IMR-90 (cell line): ENCODE data around the gene ADAMTS17. TPM values are rescaled to one million over a fixed set of nuclear protein-coding genes. Genes with fewer than 3 reads are reported as not detected.

Source experiments
- ATAC-seq: fragments of 200-7000 bp; cut with Tn5 transposase; 2 replicates; pipeline ENCODE4 v1.9.1; 2020; ENCODE audit warnings: low read depth, mild to moderate bottlenecking, moderate library complexity
- BruUV-seq: library from RNA; stranded (reverse); fragments of 400-500 nt; replicated peaks from 2 replicates; lab custom pipeline; 2021; lab: Mats Ljungman, UMichigan
- CTCF ChIA-PET: fragments of 300-600 bp; formaldehyde crosslinking; extraction: SDS; loops from one replicate; lab custom pipeline; 2021; ENCODE audit warnings: antibody characterized with exemption; lab: Yijun Ruan, JAX
- POLR2A ChIA-PET: fragments of 300-600 bp; sonication (Branson Sonifier 250); formaldehyde crosslinking; loops from one replicate; lab custom pipeline; 2022; ENCODE audit warnings: antibody characterized with exemption; ENCODE audit not compliant: unreplicated experiment; lab: Charles Lee
- DNase-seq: peaks from one replicate; pipeline ENCODE4 v3.0.0; 2013
- H2AFZ ChIP-seq: replicated peaks from 2 replicates; pipeline ENCODE3; 2013; ENCODE audit warnings: low read length, mild to moderate bottlenecking; ENCODE audit not compliant: poor library complexity
- H2AK5ac ChIP-seq: 2 replicates; pipeline ENCODE4 v1.6.1; 2013; ENCODE audit warnings: low read depth, low read length, inconsistent platforms
- H2AK9ac ChIP-seq: replicated peaks from 2 replicates; pipeline ENCODE3; 2013; ENCODE audit warnings: mild to moderate bottlenecking, low read depth, low read length, moderate library complexity; ENCODE audit not compliant: poor library complexity
- H2BK120ac ChIP-seq: 2 replicates; pipeline ENCODE4 v1.6.1; 2013; ENCODE audit warnings: low read depth, low read length, inconsistent platforms
- H2BK15ac ChIP-seq: 3 replicates; pipeline ENCODE4 v1.6.1; 2013; ENCODE audit warnings: low read depth, low read length, inconsistent platforms
- H2BK20ac ChIP-seq: 2 replicates; pipeline ENCODE4 v1.6.1; 2013; ENCODE audit warnings: low read depth, mild to moderate bottlenecking, inconsistent platforms, low read length, moderate library complexity
- H2BK5ac ChIP-seq: 2 replicates; pipeline ENCODE4 v1.6.1; 2013; ENCODE audit warnings: mild to moderate bottlenecking, low read depth, low read length, inconsistent platforms; ENCODE audit not compliant: poor library complexity, severe bottlenecking
- H3K14ac ChIP-seq: replicated peaks from 2 replicates; pipeline ENCODE4 v1.6.1; 2013; ENCODE audit warnings: low read depth, low read length, inconsistent platforms
- H3K18ac ChIP-seq: 2 replicates; pipeline ENCODE4 v1.6.1; 2013; ENCODE audit warnings: low read depth, low read length, control low read depth
- H3K23ac ChIP-seq: 2 replicates; pipeline ENCODE4 v1.6.1; 2013; ENCODE audit warnings: low read depth, low read length, inconsistent platforms
- H3K27ac ChIP-seq: 2 replicates; pipeline ENCODE4 v1.5.1; 2013; ENCODE audit warnings: mild to moderate bottlenecking, control low read depth, low read length; ENCODE audit not compliant: insufficient read depth
- H3K27me3 ChIP-seq: 2 replicates; pipeline ENCODE4 v1.6.1; 2013; ENCODE audit warnings: low read length; ENCODE audit not compliant: control insufficient read depth, insufficient read depth
- H3K36me3 ChIP-seq: 2 replicates; pipeline ENCODE4 v1.6.1; 2013; ENCODE audit warnings: low read length, mixed read lengths; ENCODE audit not compliant: control insufficient read depth, insufficient read depth
- H3K4ac ChIP-seq: 2 replicates; pipeline ENCODE4 v1.6.1; 2013; ENCODE audit warnings: low read depth, low read length, inconsistent platforms
- H3K4me1 ChIP-seq: 2 replicates; pipeline ENCODE4 v1.6.1; 2013; ENCODE audit warnings: low read length, mixed read lengths; ENCODE audit not compliant: control insufficient read depth, insufficient read depth
- H3K4me2 ChIP-seq: 2 replicates; pipeline ENCODE4 v1.6.1; 2013; ENCODE audit warnings: low read depth, mild to moderate bottlenecking, control low read depth, low read length, moderate library complexity
- H3K4me3 ChIP-seq: 2 replicates; pipeline ENCODE4 v1.5.1; 2013; ENCODE audit warnings: low read depth, mild to moderate bottlenecking, control low read depth, low read length, moderate library complexity; ENCODE audit not compliant: insufficient read depth
- H3K56ac ChIP-seq: 2 replicates; pipeline ENCODE4 v1.6.1; 2013; ENCODE audit warnings: low read length, inconsistent platforms; ENCODE audit not compliant: insufficient read depth; ENCODE audit errors: extremely low read depth
- H3K79me1 ChIP-seq, 2 experiments: 2 replicates each; pipeline ENCODE4 v1.6.1; 2013; ENCODE audit warnings: low read length in 2 of 2, inconsistent platforms in 1 of 2, low read depth in 1 of 2
- H3K9ac ChIP-seq: 2 replicates; pipeline ENCODE4 v1.6.1; 2013; ENCODE audit warnings: low read depth, low read length, control low read depth
- H3K9me1 ChIP-seq: 2 replicates; pipeline ENCODE4 v1.6.1; 2013; ENCODE audit warnings: low read length, inconsistent platforms; ENCODE audit not compliant: insufficient read depth
- H3K9me3 ChIP-seq: 2 replicates; pipeline ENCODE4 v1.6.1; 2013; ENCODE audit warnings: low read length; ENCODE audit not compliant: control insufficient read depth, insufficient read depth
- H4K20me1 ChIP-seq: 2 replicates; pipeline ENCODE4 v1.6.1; 2013; ENCODE audit warnings: low read length, inconsistent platforms; ENCODE audit not compliant: insufficient read depth
- H4K5ac ChIP-seq: 2 replicates; pipeline ENCODE4 v1.6.1; 2013; ENCODE audit warnings: mild to moderate bottlenecking, low read depth, low read length, control low read depth
- H4K8ac ChIP-seq, 2 experiments: 2 replicates each; pipeline ENCODE4 v1.6.1; 2013; ENCODE audit warnings: low read depth in 2 of 2, low read length in 2 of 2, control low read depth in 1 of 2, inconsistent platforms in 1 of 2
- H4K91ac ChIP-seq: 2 replicates; pipeline ENCODE4 v1.6.1; 2013; ENCODE audit warnings: low read depth, low read length, inconsistent platforms; ENCODE audit not compliant: insufficient read depth
- CHD1 ChIP-seq: IDR thresholded peaks from 2 replicates; pipeline ENCODE4 v1.6.1; 2012; ENCODE audit warnings: low read depth, low read length, improper control_type of control experiment
- FOS ChIP-seq: fragments of 150-350 bp; IDR thresholded peaks from 2 replicates; pipeline ENCODE4 v1.6.1; 2016; ENCODE audit warnings: low read depth, low read length
- MAFK ChIP-seq: IDR thresholded peaks from 2 replicates; pipeline ENCODE4 v1.6.1; 2012; ENCODE audit warnings: low read depth, low read length, improper control_type of control experiment
- MXI1 ChIP-seq: IDR thresholded peaks from 2 replicates; pipeline ENCODE4 v1.6.1; 2012; ENCODE audit warnings: low read depth, mild to moderate bottlenecking, low read length, moderate library complexity, borderline replicate concordance
- RFX5 ChIP-seq: IDR thresholded peaks from 2 replicates; pipeline ENCODE4 v1.8.0; 2012; ENCODE audit warnings: low read depth, mild to moderate bottlenecking, low read length, moderate library complexity
- WGBS, 2 experiments: methylation state at CpG; one replicate each; pipeline versions ENCODE4 v1.1.5 to v1.1.7; 2013; ENCODE audit warnings: missing lambda C conversion rate in 2 of 2; ENCODE audit not compliant: insufficient read length in 1 of 2; ENCODE audit errors: extremely low coverage in 2 of 2; 5-methylcytosine and 5-hydroxymethylcytosine counted together
- dilution Hi-C: fragments of 300-500 bp; cut with HindIII; formaldehyde crosslinking; loops from one replicate; pipeline ENCODE4 v1.14.3; 2018; ENCODE audit warnings: low sequenced_read_pairs; ENCODE audit not compliant: unreplicated experiment
- in situ Hi-C: fragments of 300-500 bp; cut with MboI; formaldehyde crosslinking; loops from 3 replicates; pipeline ENCODE4 v1.14.3; 2019; ENCODE audit warnings: low sequenced_read_pairs, inconsistent platforms, mixed read lengths
- intact Hi-C: fragments of 100-400 bp; cut with micrococcal nuclease; formaldehyde crosslinking; loops from 2 replicates; pipeline ENCODE4 v1.10.0; 2022
- polyA plus RNA-seq, 3 experiments: library from polyadenylated mRNA; depleted of rRNA; stranded (reverse); fragments of >200 nt; gene quantifications; 2 replicates each; pipeline ENCODE4 v1.2.3, GENCODE V29; 2012; ENCODE audit warnings: low replicate concordance in 1 of 3
- total RNA-seq: library from RNA; depleted of rRNA; stranded (reverse); fragments of >200 nt; gene quantifications from 2 replicates; pipeline ENCODE4 v1.2.3, GENCODE V29; 2012
- TF ChIP-seq, protein P1 (sequence below): fragments of 150-350 bp; IDR thresholded peaks from 2 replicates; pipeline ENCODE4 v1.6.1; 2016; ENCODE audit warnings: low read depth, mild to moderate bottlenecking, low read length, moderate library complexity, borderline replicate concordance
- TF ChIP-seq, protein P2 (sequence below): conservative IDR thresholded peaks from 2 replicates; pipeline ENCODE4 v1.5.1; 2012; ENCODE audit warnings: mild to moderate bottlenecking, low read depth, low read length, improper control_type of control experiment
- TF ChIP-seq, protein P3 (sequence below): fragments of 150-350 bp; IDR thresholded peaks from 2 replicates; pipeline ENCODE4 v1.6.1; 2017; ENCODE audit warnings: mild to moderate bottlenecking, antibody characterized with exemption, low read length, low read depth

Gene ADAMTS17
- total and polyA plus RNA-seq, 2 of the 4 experiments (the other 2 are of a cell fraction), result 0.03 TPM; not detected in 1

DNA sequence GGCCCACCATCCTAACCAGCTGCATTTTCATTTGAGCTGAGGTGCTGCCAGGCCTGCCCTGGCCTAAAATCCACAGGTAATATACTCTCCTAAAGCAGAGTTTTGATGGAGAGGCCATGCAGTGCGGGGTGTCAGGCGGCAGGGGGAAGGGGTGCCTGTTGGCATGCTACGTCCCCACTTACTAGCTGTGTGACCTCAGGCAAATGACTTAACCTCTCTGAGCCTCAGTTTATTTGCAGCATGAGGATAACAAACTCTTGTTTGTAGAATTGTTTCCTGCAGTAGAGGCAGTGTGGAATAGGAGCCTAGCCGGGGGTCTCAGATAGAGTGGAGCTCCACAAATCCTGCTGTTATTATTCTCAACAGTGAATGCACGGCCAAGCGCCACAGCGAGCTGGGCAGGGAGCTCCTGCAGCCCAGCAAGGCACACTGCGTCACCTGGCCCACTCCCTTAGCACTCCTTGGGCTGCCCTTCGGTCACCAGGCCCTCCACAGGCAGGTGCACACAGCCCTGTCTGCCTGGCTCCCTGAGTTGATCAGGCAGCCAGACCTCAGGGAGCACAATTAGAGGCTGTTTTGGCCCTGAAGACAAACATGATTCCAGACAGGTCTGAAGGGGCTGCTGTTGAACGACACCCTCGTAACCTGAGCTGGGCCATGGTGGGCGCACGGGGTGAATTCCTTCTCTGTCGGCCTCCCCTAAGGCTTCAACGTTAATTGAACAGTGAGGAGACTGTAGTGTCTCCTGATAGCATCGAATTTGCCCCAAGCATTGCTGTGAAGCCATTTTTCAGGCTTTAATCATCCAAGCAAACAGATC, 359.7 kb downstream of the ADAMTS17 start (continued):
- TF ChIP-seq, protein P1, sequence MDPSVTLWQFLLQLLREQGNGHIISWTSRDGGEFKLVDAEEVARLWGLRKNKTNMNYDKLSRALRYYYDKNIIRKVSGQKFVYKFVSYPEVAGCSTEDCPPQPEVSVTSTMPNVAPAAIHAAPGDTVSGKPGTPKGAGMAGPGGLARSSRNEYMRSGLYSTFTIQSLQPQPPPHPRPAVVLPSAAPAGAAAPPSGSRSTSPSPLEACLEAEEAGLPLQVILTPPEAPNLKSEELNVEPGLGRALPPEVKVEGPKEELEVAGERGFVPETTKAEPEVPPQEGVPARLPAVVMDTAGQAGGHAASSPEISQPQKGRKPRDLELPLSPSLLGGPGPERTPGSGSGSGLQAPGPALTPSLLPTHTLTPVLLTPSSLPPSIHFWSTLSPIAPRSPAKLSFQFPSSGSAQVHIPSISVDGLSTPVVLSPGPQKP, result no peak

DNA sequence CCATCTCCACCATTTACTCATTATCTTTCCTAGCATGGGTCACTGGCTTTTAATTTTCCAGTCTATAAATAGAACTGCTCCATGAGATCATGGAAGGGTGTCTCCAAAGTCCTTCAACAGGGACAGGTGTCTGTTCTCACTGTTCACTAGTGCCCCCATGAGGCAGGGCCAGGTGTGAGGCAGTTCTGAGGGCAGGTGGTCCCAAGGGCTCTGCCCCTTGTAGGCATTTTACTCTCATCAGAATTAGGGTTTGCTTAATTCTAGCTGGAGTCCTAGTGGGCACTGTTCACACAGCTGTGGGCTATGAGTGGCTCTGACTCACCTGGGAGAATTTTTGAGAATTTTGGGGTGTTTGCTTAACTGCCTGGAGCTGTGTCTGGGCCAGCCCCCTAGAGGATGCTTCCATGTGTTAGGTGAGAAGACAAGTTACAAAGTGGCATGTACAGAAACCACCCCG, 360.6 kb downstream of the ADAMTS17 start:
- Histone ChIP-seq H3K56ac (no peak overlapping the region), H4K91ac (no peak overlapping the region), H2BK5ac (no peak overlapping the region), H4K20me1 (no peaks in the 10 kb centered on the region), H2AK5ac (no peak overlapping the region), H3K9me1 (no peaks in the 10 kb centered on the region), H2BK120ac (no peak overlapping the region), H4K5ac (no peak overlapping the region), H3K79me1 (no peaks in the 10 kb centered on the region), H3K14ac (no peak overlapping the region), H2AFZ (no peak overlapping the region), H3K4me1 (no peaks in the 10 kb centered on the region), H3K18ac (no peak overlapping the region), H3K4me3 (no peak overlapping the region), H2AK9ac (no peak overlapping the region), H3K27ac (no peak overlapping the region), H3K4ac (no peak overlapping the region), H3K23ac (no peak overlapping the region), H3K9me3 (peaks cover 32% of the 10 kb centered on the region), H3K27me3 (no peaks in the 10 kb centered on the region), H4K8ac (no peak overlapping the region), H3K4me2 (no peak overlapping the region), H2BK20ac (no peak overlapping the region), H3K36me3 (no peaks in the 10 kb centered on the region), H3K9ac (no peak overlapping the region), H2BK15ac (no peak overlapping the region)
- WGBS, 2 experiments, result no CpG with 5 or more reads among the region's 1 CpG
- BruUV-seq, result no TSS peak
- dilution Hi-C loops (no loop called here), in situ Hi-C loops (no loop called here), intact Hi-C loops (no loop called here)
- TF ChIP-seq, protein P2, sequence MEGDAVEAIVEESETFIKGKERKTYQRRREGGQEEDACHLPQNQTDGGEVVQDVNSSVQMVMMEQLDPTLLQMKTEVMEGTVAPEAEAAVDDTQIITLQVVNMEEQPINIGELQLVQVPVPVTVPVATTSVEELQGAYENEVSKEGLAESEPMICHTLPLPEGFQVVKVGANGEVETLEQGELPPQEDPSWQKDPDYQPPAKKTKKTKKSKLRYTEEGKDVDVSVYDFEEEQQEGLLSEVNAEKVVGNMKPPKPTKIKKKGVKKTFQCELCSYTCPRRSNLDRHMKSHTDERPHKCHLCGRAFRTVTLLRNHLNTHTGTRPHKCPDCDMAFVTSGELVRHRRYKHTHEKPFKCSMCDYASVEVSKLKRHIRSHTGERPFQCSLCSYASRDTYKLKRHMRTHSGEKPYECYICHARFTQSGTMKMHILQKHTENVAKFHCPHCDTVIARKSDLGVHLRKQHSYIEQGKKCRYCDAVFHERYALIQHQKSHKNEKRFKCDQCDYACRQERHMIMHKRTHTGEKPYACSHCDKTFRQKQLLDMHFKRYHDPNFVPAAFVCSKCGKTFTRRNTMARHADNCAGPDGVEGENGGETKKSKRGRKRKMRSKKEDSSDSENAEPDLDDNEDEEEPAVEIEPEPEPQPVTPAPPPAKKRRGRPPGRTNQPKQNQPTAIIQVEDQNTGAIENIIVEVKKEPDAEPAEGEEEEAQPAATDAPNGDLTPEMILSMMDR, result no peak
- TF ChIP-seq, protein P3, sequence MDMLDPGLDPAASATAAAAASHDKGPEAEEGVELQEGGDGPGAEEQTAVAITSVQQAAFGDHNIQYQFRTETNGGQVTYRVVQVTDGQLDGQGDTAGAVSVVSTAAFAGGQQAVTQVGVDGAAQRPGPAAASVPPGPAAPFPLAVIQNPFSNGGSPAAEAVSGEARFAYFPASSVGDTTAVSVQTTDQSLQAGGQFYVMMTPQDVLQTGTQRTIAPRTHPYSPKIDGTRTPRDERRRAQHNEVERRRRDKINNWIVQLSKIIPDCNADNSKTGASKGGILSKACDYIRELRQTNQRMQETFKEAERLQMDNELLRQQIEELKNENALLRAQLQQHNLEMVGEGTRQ, result no peak
- TF ChIP-seq RFX5, result no peak
- TF ChIP-seq CHD1, result no peak
- TF ChIP-seq MAFK, result no peak
- no peak for TF ChIP-seq MXI1
- TF ChIP-seq FOS, result no peak
- DNase-seq (no peak), ATAC-seq (no peak)
- POLR2A ChIA-PET, result no interaction called here
- CTCF ChIA-PET, result no interaction called here
